LNCaP clone FGC (cell line): Measurements from ENCODE around the gene BHLHE40.

Experiments
- DNase-seq: peaks from one replicate; pipeline ENCODE4 v3.0.0-alpha.2; 2011; ENCODE audit warnings: low read depth
- H3K4me3 ChIP-seq: 2 replicates; pipeline ENCODE4 v1.5.1; 2011; ENCODE audit warnings: mild to moderate bottlenecking, low read depth, low read length, control low read depth
- CTCF ChIP-seq: IDR thresholded peaks from 2 replicates; pipeline ENCODE4 v1.5.1; 2012; ENCODE audit warnings: mild to moderate bottlenecking; ENCODE audit not compliant: control insufficient read depth, insufficient read depth; ENCODE audit errors: extremely low read depth

Gene BHLHE40

GRCh38 chr3:5030152-5030551 lies 50.9 kb downstream of the BHLHE40 start:
- DNase-seq = no peak
- no peak for TF ChIP-seq CTCF

GRCh38 chr3:5032844-5033243 lies 53.6 kb downstream of the BHLHE40 start:
- no peak for DNase-seq
- TF ChIP-seq CTCF = no peak
- no peak overlapping the region for H3K4me3 ChIP-seq

More at GRCh38 chr3:5030152-5030551, 50.9 kb downstream of the BHLHE40 start:
- no peak overlapping the region for H3K4me3 ChIP-seq
